Activated T-cell treated with anti-CD3 and anti-CD28 coated beads, Interleukin-2, amount 50 U/mL, for 72 hours (primary cell): ENCODE measurements around the gene PTBP2. TPM values are rescaled to one million over a fixed set of nuclear protein-coding genes. Genes with fewer than 3 reads are reported as not detected.

Source experiments
- ATAC-seq, 2 donors: fragments of 150-1000 bp; cut with Tn5 transposase; replicated peaks in 1 of 2; 2 replicates each; pipeline ENCODE4 v1.10.0; 2021; ENCODE audit warnings: moderate library complexity in 2 of 2, mild to moderate bottlenecking in 1 of 2
- DNase-seq, 2 donors: peaks; one replicate each; pipeline ENCODE4 v3.0.0; 2021 to 2022; ENCODE audit warnings: mixed read lengths in 1 of 2
- H3K27ac Mint-ChIP-seq: one replicate; pipeline ENCODE4 v1.8.0; 2022; ENCODE audit warnings: mild to moderate bottlenecking, moderate library complexity, mixed read lengths
- H3K27me3 Mint-ChIP-seq: one replicate; pipeline ENCODE4 v1.8.0; 2022; ENCODE audit warnings: low read depth, mixed read lengths
- H3K36me3 Mint-ChIP-seq, 2 donors: one replicate each; pipeline ENCODE4 v1.8.0; 2022; ENCODE audit warnings: mixed read lengths in 2 of 2, mild to moderate bottlenecking in 1 of 2; ENCODE audit not compliant: insufficient read depth in 2 of 2
- H3K4me1 Mint-ChIP-seq: one replicate; pipeline ENCODE4 v1.8.0; 2022; ENCODE audit warnings: low read depth, mixed read lengths
- H3K4me3 Mint-ChIP-seq, 2 donors: one replicate each; pipeline ENCODE4 v1.8.0; 2022; ENCODE audit warnings: mild to moderate bottlenecking in 2 of 2, mixed read lengths in 2 of 2, moderate library complexity in 2 of 2
- H3K9me3 Mint-ChIP-seq, 2 donors: one replicate each; pipeline ENCODE4 v1.8.0; 2022; ENCODE audit warnings: mixed read lengths in 2 of 2
- total RNA-seq, 2 donors: library from RNA; stranded (reverse); gene quantifications; one replicate each; pipeline ENCODE4 v1.2.3, GENCODE V29; 2022

PTBP2 gene
- 10 to 100 TPM; 14.3 to 14.5 TPM for total RNA-seq

GRCh38 chr1:96721416-96722160 lies at the start of gene PTBP2:
PTBP2 (plus strand) TSS chr1:96721784; CDS start chr1:96721865, 81 bp downstream.
- H3K4me3 Mint-ChIP-seq, result peak within 1 kb of the TSS; percentile 88 to 99
- peak within 1 kb of the TSS; percentile 99 for H3K27ac Mint-ChIP-seq
- DNase-seq (peak; percentile 84 to 87), ATAC-seq (peak; percentile 94)
- peaks cover 30% of the 10 kb centered on the region for H3K4me1 Mint-ChIP-seq
- H3K36me3 Mint-ChIP-seq, result peaks cover 7 to 13% of the 10 kb centered on the region in 2 donors
- peaks cover 0 to 2% of the 10 kb centered on the region in 2 donors for H3K9me3 Mint-ChIP-seq
- no peaks in the 10 kb centered on the region for H3K27me3 Mint-ChIP-seq

GRCh38 chr1:96674915-96675314 lies 46.7 kb upstream of the PTBP2 start:
- no peaks in the 10 kb centered on the region for H3K27me3 Mint-ChIP-seq
- H3K36me3 Mint-ChIP-seq, result peaks cover 1 to 11% of the 10 kb centered on the region in 2 donors
- no peaks in the 10 kb centered on the region for H3K4me1 Mint-ChIP-seq
- peaks cover 10 to 11% of the 10 kb centered on the region in 2 donors for H3K9me3 Mint-ChIP-seq
- no peak overlapping the region for H3K27ac Mint-ChIP-seq
- ATAC-seq, result no peak
- no peak for DNase-seq
- no peak overlapping the region for H3K4me3 Mint-ChIP-seq

GRCh38 chr1:96682056-96682455 lies 39.5 kb upstream of the PTBP2 start:
- no peaks in the 10 kb centered on the region for H3K9me3 Mint-ChIP-seq
- no peak for DNase-seq
- H3K27me3 Mint-ChIP-seq, result no peaks in the 10 kb centered on the region
- ATAC-seq, result no peak
- H3K4me3 Mint-ChIP-seq, result no peak overlapping the region
- H3K4me1 Mint-ChIP-seq, result no peaks in the 10 kb centered on the region
- H3K27ac Mint-ChIP-seq, result no peak overlapping the region
- H3K36me3 Mint-ChIP-seq, result no peaks in the 10 kb centered on the region

GRCh38 chr1:96683931-96684330 lies 37.7 kb upstream of the PTBP2 start:
- Mint-ChIP-seq H3K9me3 (no peaks in the 10 kb centered on the region), H3K27me3 (no peaks in the 10 kb centered on the region), H3K27ac (no peak overlapping the region), H3K4me3 (no peak overlapping the region), H3K36me3 (no peaks in the 10 kb centered on the region), H3K4me1 (no peaks in the 10 kb centered on the region)
- DNase-seq (no peak), ATAC-seq (no peak)

- ATAC-seq, result no peak
- no peaks in the 10 kb centered on the region for H3K9me3 Mint-ChIP-seq
- no peak for DNase-seq
- no peaks in the 10 kb centered on the region for H3K27me3 Mint-ChIP-seq
- H3K27ac Mint-ChIP-seq, result no peak overlapping the region
- no peak overlapping the region for H3K4me3 Mint-ChIP-seq
- H3K36me3 Mint-ChIP-seq, result no peaks in the 10 kb centered on the region
- no peaks in the 10 kb centered on the region for H3K4me1 Mint-ChIP-seq
These were observed 36.8 kb upstream of the PTBP2 start for GRCh38 chr1:96684744-96685143.

GRCh38 chr1:96688767-96689166 lies 32.8 kb upstream of the PTBP2 start:
- no peak for ATAC-seq
- Mint-ChIP-seq H3K27me3 (no peaks in the 10 kb centered on the region), H3K4me3 (no peak overlapping the region), H3K4me1 (no peaks in the 10 kb centered on the region), H3K36me3 (no peaks in the 10 kb centered on the region), H3K27ac (no peak overlapping the region), H3K9me3 (peaks cover 0 to 1% of the 10 kb centered on the region in 2 donors)
- DNase-seq, result no peak

GRCh38 chr1:96695954-96696353 lies 25.6 kb upstream of the PTBP2 start:
- Mint-ChIP-seq H3K27me3 (peaks cover 6% of the 10 kb centered on the region), H3K9me3 (peaks cover 3 to 6% of the 10 kb centered on the region in 2 donors), H3K4me3 (no peak overlapping the region), H3K4me1 (no peaks in the 10 kb centered on the region), H3K36me3 (peaks cover 2 to 4% of the 10 kb centered on the region in 2 donors), H3K27ac (no peak overlapping the region)
- DNase-seq (no peak), ATAC-seq (no peak)

- Mint-ChIP-seq H3K9me3 (peaks cover 4 to 6% of the 10 kb centered on the region in 2 donors), H3K27me3 (peaks cover 15% of the 10 kb centered on the region), H3K36me3 (peaks cover 2 to 4% of the 10 kb centered on the region in 2 donors), H3K27ac (no peak overlapping the region), H3K4me3 (no peak overlapping the region), H3K4me1 (no peaks in the 10 kb centered on the region)
- DNase-seq (no peak), ATAC-seq (no peak)
These were observed 23.1 kb upstream of the PTBP2 start for GRCh38 chr1:96698342-96698983.

- Mint-ChIP-seq H3K4me3 (no peak overlapping the region), H3K9me3 (peaks cover 4 to 6% of the 10 kb centered on the region in 2 donors), H3K27ac (no peak overlapping the region), H3K27me3 (peaks cover 15% of the 10 kb centered on the region), H3K36me3 (peaks cover 2 to 4% of the 10 kb centered on the region in 2 donors), H3K4me1 (no peaks in the 10 kb centered on the region)
- DNase-seq, result no peak
- ATAC-seq, result no peak
These were observed 18.4 kb upstream of the PTBP2 start for GRCh38 chr1:96703186-96703585.

GRCh38 chr1:96707023-96707422 lies 14.6 kb upstream of the PTBP2 start:
- Mint-ChIP-seq H3K4me1 (no peaks in the 10 kb centered on the region), H3K27ac (no peak overlapping the region), H3K27me3 (peaks cover 3% of the 10 kb centered on the region), H3K4me3 (no peak overlapping the region), H3K9me3 (peaks cover 0 to under 1% of the 10 kb centered on the region in 2 donors), H3K36me3 (no peaks in the 10 kb centered on the region)
- ATAC-seq (no peak), DNase-seq (no peak)

GRCh38 chr1:96708482-96708881 lies 13.1 kb upstream of the PTBP2 start:
- no peaks in the 10 kb centered on the region for H3K9me3 Mint-ChIP-seq
- no peaks in the 10 kb centered on the region for H3K27me3 Mint-ChIP-seq
- H3K36me3 Mint-ChIP-seq, result no peaks in the 10 kb centered on the region
- no peaks in the 10 kb centered on the region for H3K4me1 Mint-ChIP-seq
- no peak overlapping the region for H3K27ac Mint-ChIP-seq
- ATAC-seq (no peak), DNase-seq (no peak)
- no peak overlapping the region for H3K4me3 Mint-ChIP-seq

GRCh38 chr1:96710708-96711477 lies 10.7 kb upstream of the PTBP2 start:
- no peak for DNase-seq
- H3K4me3 Mint-ChIP-seq, result no peak overlapping the region
- no peak for ATAC-seq
- peaks cover 14% of the 10 kb centered on the region for H3K27me3 Mint-ChIP-seq
- H3K36me3 Mint-ChIP-seq, result no peaks in the 10 kb centered on the region
- no peaks in the 10 kb centered on the region for H3K4me1 Mint-ChIP-seq
- H3K27ac Mint-ChIP-seq, result no peak overlapping the region
- no peaks in the 10 kb centered on the region for H3K9me3 Mint-ChIP-seq

- H3K9me3 Mint-ChIP-seq, result no peaks in the 10 kb centered on the region
- H3K27ac Mint-ChIP-seq, result no peak overlapping the region
- H3K36me3 Mint-ChIP-seq, result no peaks in the 10 kb centered on the region
- ATAC-seq (no peak), DNase-seq (no peak)
- H3K27me3 Mint-ChIP-seq, result peaks cover 14% of the 10 kb centered on the region
- no peaks in the 10 kb centered on the region for H3K4me1 Mint-ChIP-seq
- no peak overlapping the region for H3K4me3 Mint-ChIP-seq
These were observed 7.9 kb upstream of the PTBP2 start for GRCh38 chr1:96713649-96714048.
